Astrocyte (in vitro differentiated cells and primary cell): ENCODE results near the gene HP. TPM values are rescaled to one million over a fixed set of nuclear protein-coding genes. Genes with fewer than 3 reads are reported as not detected.

ENCODE experiments used
- DNase-seq: peaks from one replicate; pipeline ENCODE4 v3.0.0-alpha.2; 2010; ENCODE audit warnings: low read depth
- FAIRE-seq: peaks from 2 replicates; lab custom pipeline; 2011; peaks lifted over from hg19 to GRCh38; lab: Jason Lieb, UNC
- H2AFZ ChIP-seq: 2 replicates; pipeline ENCODE4 v1.6.0; 2012; ENCODE audit warnings: low read depth, low read length, inconsistent platforms
- H3K27ac ChIP-seq: 2 replicates; pipeline ENCODE4 v1.5.1; 2011; ENCODE audit warnings: low read depth, low read length, inconsistent platforms
- H3K27me3 ChIP-seq: 2 replicates; pipeline ENCODE4 v1.6.0; 2011; ENCODE audit warnings: low read length, inconsistent platforms; ENCODE audit not compliant: insufficient read depth
- H3K36me3 ChIP-seq: 2 replicates; pipeline ENCODE4 v1.5.1; 2011; ENCODE audit warnings: low read length, inconsistent platforms; ENCODE audit not compliant: insufficient read depth
- H3K4me1 ChIP-seq: 2 replicates; pipeline ENCODE4 v1.5.1; 2011; ENCODE audit warnings: low read length, inconsistent platforms; ENCODE audit not compliant: insufficient read depth
- H3K4me2 ChIP-seq: 2 replicates; pipeline ENCODE4 v1.6.0; 2012; ENCODE audit warnings: low read length, inconsistent platforms
- H3K4me3 ChIP-seq: 2 replicates; pipeline ENCODE4 v1.5.1; 2011; ENCODE audit warnings: low read depth, mild to moderate bottlenecking, low read length, inconsistent platforms; ENCODE audit not compliant: insufficient read depth
- H3K79me2 ChIP-seq: 2 replicates; pipeline ENCODE4 v1.6.0; 2012; ENCODE audit warnings: mild to moderate bottlenecking, low read length, inconsistent platforms; ENCODE audit not compliant: insufficient read depth
- H3K9ac ChIP-seq: 2 replicates; pipeline ENCODE4 v1.6.0; 2012; ENCODE audit warnings: mild to moderate bottlenecking, low read length, inconsistent platforms
- H3K9me3 ChIP-seq: 2 replicates; pipeline ENCODE4 v1.5.1; 2012; ENCODE audit warnings: low read depth, mild to moderate bottlenecking, low read length, inconsistent platforms; ENCODE audit not compliant: insufficient read depth
- H4K20me1 ChIP-seq: 2 replicates; pipeline ENCODE4 v1.6.0; 2012; ENCODE audit warnings: low read length, inconsistent platforms; ENCODE audit not compliant: insufficient read depth
- H3K27ac Mint-ChIP-seq: one replicate; pipeline ENCODE4 v1.8.0; 2021; ENCODE audit warnings: mild to moderate bottlenecking, mixed read lengths; ENCODE audit not compliant: unreplicated experiment
- H3K27me3 Mint-ChIP-seq: one replicate; pipeline ENCODE4 v1.8.0; 2021; ENCODE audit warnings: low read depth, mixed read lengths; ENCODE audit not compliant: unreplicated experiment
- H3K36me3 Mint-ChIP-seq: one replicate; pipeline ENCODE4 v1.8.0; 2021; ENCODE audit warnings: low read depth, mixed read lengths; ENCODE audit not compliant: unreplicated experiment
- H3K4me1 Mint-ChIP-seq: one replicate; pipeline ENCODE4 v1.8.0; 2021; ENCODE audit warnings: low read depth, mixed read lengths; ENCODE audit not compliant: unreplicated experiment
- H3K4me3 Mint-ChIP-seq: one replicate; pipeline ENCODE4 v1.8.0; 2021; ENCODE audit warnings: mild to moderate bottlenecking, moderate library complexity, mixed read lengths; ENCODE audit not compliant: unreplicated experiment
- H3K9me3 Mint-ChIP-seq: one replicate; pipeline ENCODE4 v1.8.0; 2021; ENCODE audit warnings: mild to moderate bottlenecking, mixed read lengths; ENCODE audit not compliant: unreplicated experiment
- EZH2 ChIP-seq: IDR thresholded peaks from 2 replicates; pipeline ENCODE4 v1.6.1; 2012; ENCODE audit warnings: mild to moderate bottlenecking, low read length, inconsistent platforms; ENCODE audit not compliant: insufficient read depth
- total RNA-seq: library from RNA; stranded (reverse); gene quantifications from 2 replicates; pipeline ENCODE4 v1.2.1, GENCODE V29; 2021
- TF ChIP-seq, protein P1 (sequence below): IDR thresholded peaks from 2 replicates; pipeline ENCODE4 v1.5.1; 2011; ENCODE audit warnings: low read depth, mild to moderate bottlenecking, inconsistent platforms, low read length, moderate library complexity; ENCODE audit not compliant: insufficient read depth

HP gene
- total RNA-seq, 1 donor from 2014 or later: not detected

DNA sequence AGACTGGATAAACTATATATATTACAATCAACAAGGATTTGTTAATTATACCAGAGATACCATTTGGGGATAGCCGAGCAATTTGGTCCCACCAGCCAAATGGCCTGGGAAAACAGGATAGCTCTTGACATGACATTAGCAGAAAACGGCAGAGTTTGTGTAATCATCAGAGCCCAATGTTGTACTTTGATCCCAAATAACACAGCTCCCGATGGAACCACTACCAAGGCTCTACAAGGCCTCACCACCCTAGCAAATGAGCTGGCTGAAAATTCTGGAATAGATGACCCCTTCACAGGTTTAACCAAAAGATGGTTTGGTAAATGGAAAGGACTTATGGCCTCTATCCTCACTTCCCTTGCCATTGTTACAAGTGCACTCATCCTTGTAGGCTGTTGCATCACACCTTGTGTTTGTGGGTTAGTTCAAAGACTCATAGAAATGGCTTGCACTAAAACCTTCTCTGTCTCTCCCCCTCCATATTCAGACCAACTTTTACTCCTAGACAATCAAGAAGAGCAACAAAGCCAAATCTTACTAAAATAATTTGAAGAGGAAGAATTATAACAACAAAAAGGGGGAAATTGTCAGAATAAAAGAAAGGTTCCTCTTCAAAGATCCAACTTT lies 29.6 kb downstream of the HP start:
- TF ChIP-seq, protein P1, sequence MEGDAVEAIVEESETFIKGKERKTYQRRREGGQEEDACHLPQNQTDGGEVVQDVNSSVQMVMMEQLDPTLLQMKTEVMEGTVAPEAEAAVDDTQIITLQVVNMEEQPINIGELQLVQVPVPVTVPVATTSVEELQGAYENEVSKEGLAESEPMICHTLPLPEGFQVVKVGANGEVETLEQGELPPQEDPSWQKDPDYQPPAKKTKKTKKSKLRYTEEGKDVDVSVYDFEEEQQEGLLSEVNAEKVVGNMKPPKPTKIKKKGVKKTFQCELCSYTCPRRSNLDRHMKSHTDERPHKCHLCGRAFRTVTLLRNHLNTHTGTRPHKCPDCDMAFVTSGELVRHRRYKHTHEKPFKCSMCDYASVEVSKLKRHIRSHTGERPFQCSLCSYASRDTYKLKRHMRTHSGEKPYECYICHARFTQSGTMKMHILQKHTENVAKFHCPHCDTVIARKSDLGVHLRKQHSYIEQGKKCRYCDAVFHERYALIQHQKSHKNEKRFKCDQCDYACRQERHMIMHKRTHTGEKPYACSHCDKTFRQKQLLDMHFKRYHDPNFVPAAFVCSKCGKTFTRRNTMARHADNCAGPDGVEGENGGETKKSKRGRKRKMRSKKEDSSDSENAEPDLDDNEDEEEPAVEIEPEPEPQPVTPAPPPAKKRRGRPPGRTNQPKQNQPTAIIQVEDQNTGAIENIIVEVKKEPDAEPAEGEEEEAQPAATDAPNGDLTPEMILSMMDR: no peak
- no peak for TF ChIP-seq EZH2
- Histone ChIP-seq H3K27me3 (no peaks in the 10 kb centered on the region), H3K9ac (no peak overlapping the region), H3K4me2 (no peak overlapping the region), H3K27ac (no peak overlapping the region), H2AFZ (no peak overlapping the region), H3K9me3 (peaks cover 8% of the 10 kb centered on the region), H3K4me3 (no peak overlapping the region), H3K79me2 (no peaks in the 10 kb centered on the region), H3K4me1 (no peaks in the 10 kb centered on the region), H4K20me1 (no peaks in the 10 kb centered on the region), H3K36me3 (peaks cover 19% of the 10 kb centered on the region)
- Mint-ChIP-seq H3K4me1 (no peaks in the 10 kb centered on the region), H3K4me3 (no peak overlapping the region), H3K36me3 (peaks cover 22% of the 10 kb centered on the region), H3K9me3 (peaks cover 8% of the 10 kb centered on the region), H3K27me3 (no peaks in the 10 kb centered on the region), H3K27ac (no peak overlapping the region)
- DNase-seq: no peak
- FAIRE-seq: no peak

DNA sequence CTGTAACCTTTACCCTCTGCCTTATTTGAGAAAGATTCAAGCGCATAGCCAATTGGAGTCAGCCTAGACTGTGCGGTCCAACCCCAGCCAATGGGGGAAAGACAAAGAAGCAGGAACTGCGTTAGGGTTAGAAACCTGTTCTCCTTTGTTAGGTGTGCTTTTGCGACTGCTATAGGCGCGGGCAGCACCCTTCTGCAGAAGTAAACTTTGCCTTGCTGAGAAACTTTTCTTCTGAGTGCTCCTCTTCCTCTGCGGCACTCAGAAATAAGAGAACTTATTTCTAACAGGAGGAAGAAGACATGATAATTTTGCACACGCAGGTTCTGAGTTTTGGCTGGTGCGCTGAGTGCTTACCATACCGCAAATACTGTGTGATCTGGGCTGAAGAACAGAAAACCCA lies 30.1 kb downstream of the HP start:
- peaks cover 25% of the 10 kb centered on the region for H3K36me3 ChIP-seq
- Mint-ChIP-seq H3K27me3 (no peaks in the 10 kb centered on the region), H3K4me3 (no peak overlapping the region), H3K27ac (no peak overlapping the region), H3K9me3 (peaks cover 8% of the 10 kb centered on the region), H3K36me3 (peaks cover 22% of the 10 kb centered on the region), H3K4me1 (no peaks in the 10 kb centered on the region)
- H3K27ac ChIP-seq: no peak overlapping the region
- TF ChIP-seq, protein P1: no peak
- no peak for TF ChIP-seq EZH2
- DNase-seq (no peak), FAIRE-seq (no peak)
- no peaks in the 10 kb centered on the region for H3K79me2 ChIP-seq
- H3K4me1 ChIP-seq: no peaks in the 10 kb centered on the region
- H4K20me1 ChIP-seq: no peaks in the 10 kb centered on the region
- H3K4me3 ChIP-seq: no peak overlapping the region
- H2AFZ ChIP-seq: no peak overlapping the region
- no peak overlapping the region for H3K9ac ChIP-seq
- H3K4me2 ChIP-seq: no peak overlapping the region
- no peaks in the 10 kb centered on the region for H3K27me3 ChIP-seq
- H3K9me3 ChIP-seq: peaks cover 8% of the 10 kb centered on the region

DNA sequence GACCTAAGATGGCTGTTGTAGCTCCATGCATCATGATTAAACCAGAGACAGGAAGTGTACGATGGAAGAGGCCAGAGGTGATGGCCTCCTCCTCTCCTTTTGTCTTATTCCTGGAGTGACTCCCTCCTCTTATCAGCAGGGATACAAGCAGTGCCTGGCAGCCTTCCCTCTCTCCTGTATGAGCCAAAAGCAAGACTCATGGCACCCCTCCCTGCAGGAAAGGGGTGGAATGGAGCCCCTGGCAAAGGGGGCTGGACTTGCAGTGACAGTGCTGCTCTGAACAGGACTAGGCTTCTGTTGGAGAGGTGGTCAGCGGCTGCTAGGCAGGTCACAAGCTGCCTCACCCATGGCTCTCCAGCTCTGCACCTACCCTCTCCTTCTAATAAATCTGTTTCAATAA lies 30.7 kb downstream of the HP start:
- H3K27me3 ChIP-seq: no peaks in the 10 kb centered on the region
- DNase-seq (no peak), FAIRE-seq (no peak)
- H3K27me3 Mint-ChIP-seq: no peaks in the 10 kb centered on the region
- H4K20me1 ChIP-seq: no peaks in the 10 kb centered on the region
- H3K36me3 ChIP-seq: peaks cover 30% of the 10 kb centered on the region
- H3K27ac ChIP-seq: no peak overlapping the region
- peaks cover 8% of the 10 kb centered on the region for H3K9me3 Mint-ChIP-seq
- H3K4me1 Mint-ChIP-seq: no peaks in the 10 kb centered on the region
- no peak overlapping the region for H3K4me3 Mint-ChIP-seq
- no peaks in the 10 kb centered on the region for H3K4me1 ChIP-seq
- TF ChIP-seq EZH2: no peak
- TF ChIP-seq, protein P1: no peak
- peaks cover 22% of the 10 kb centered on the region for H3K36me3 Mint-ChIP-seq
- H3K27ac Mint-ChIP-seq: no peak overlapping the region
- peaks cover 8% of the 10 kb centered on the region for H3K9me3 ChIP-seq
- no peak overlapping the region for H3K9ac ChIP-seq
- H2AFZ ChIP-seq: no peak overlapping the region
- H3K79me2 ChIP-seq: peaks cover 4% of the 10 kb centered on the region
- H3K4me2 ChIP-seq: no peak overlapping the region
- no peak overlapping the region for H3K4me3 ChIP-seq
